Stimulated activated CD4-positive, alpha-beta T cell treated with anti-CD3 and anti-CD28 coated beads, Interleukin-15, amount 100 ng/mL, for 48 hours (primary cell): ENCODE measurements around the gene SEMA4F.

Source experiments
- DNase-seq, 2 donors: peaks; one replicate each; pipeline ENCODE4 v3.0.0-alpha.2; 2020; ENCODE audit warnings: low read depth in 2 of 2

SEMA4F gene

GRCh38 chr2:74668087-74668486 is 14.0 kb downstream of the SEMA4F start:
- DNase-seq, result no peak

DNA sequence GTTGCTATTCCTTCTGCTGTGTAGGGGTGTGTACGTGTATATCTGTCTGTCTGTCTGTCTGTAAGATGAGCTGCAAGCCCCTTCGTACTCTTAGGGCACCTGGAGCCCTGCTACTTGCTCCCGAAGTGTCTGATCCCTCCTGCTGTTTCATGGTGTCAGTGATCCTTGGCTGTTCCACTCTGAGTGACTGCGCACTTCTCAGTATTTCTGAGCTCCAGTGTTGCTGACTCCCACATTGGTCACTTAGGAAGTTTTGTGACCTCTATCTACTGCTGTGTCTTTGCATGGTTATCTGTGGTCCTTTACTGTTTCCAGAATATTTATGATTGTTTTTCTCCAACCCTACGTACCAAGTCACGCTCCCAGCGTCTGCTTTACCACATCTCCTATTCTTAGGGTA is 16.2 kb downstream of the SEMA4F start:
- no peak for DNase-seq

DNA sequence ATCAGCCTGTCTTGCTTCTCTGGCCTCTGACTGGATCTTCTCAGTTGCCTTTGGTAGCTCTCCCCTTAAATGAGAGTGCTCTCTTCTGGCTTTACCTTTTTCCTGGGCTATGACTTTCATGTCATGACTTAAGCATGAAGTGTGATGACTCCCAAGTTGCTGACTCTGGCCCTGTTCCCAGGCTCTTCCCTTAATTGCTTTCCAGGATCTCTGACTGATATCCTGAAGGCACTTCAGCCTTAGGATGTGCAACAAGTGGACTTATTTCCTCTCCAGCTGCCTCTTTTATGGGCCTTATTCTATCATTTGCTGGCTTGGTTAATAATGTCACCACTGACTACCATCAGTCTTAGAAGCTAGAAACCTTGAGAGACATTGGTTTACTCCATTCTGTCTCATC is 17.4 kb downstream of the SEMA4F start:
- no peak for DNase-seq

DNA sequence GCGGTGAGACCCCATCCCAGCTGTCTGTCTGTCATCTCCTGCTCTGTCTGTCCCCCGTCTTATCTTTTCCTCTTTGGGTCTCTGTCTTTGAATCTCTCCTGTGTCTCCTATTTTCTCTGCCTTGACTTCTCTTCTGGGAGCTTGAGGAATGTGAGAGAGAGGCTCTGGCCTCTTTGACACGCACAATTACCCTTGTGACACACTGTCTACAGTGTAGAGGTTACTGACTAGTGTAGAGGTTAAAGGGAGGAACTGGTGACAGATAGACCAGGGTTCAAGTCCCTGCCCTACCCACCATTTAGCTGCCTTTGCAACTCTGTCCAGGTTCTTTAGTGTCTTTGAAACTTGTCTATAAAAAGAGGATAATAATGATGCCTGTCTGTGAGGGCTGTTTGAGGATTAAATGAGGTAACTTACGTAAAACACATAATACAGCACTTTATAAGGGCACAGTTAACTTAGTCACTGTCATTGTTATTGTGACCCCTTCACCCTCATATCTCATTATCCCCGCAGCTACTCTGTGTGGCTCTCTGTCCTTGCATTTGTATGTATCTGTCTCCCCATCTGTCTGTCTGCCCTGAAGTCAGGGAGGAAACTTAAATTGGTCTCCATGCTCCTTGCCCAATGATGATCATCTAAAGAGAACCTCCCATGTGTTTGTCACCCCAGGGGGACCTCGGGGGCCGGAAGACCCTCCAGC is 19.9 kb downstream of the SEMA4F start:
- DNase-seq, result no peak

DNA sequence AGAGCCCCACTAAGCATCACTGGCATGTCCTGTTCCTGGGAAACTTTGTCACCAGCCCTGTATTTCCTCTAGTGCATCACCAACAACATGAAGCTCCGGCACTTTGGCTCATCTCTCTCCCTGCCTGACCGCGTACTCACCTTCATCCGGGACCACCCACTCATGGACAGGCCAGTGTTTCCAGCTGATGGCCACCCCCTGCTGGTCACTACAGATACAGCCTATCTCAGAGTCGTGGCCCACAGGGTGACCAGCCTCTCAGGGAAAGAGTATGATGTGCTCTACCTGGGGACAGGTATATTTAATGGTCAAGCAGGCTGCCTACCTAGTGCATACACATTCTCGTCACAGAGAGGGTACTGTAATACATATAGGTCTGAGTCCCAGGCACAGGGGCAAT is 21.0 kb downstream of the SEMA4F start:
- DNase-seq, result no peak

DNA sequence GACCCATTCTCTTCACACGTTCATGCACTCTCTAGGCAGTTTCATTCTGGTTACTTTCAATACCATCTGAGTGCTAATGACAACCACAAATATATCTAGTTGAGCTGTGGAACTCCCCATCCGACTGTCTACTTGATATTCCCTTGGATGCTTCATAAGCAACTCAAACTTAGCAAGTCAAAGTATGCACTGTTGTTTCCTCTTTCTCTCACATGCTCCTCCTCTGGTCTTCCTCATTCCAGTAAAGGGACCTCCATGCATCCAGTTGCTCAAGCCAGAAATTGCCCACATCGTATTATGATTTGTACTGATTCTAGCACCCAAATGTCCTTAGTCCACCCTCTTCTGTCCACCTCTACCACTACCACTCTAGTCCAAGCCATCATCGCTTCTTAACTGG is 22.3 kb downstream of the SEMA4F start:
- no peak for DNase-seq

DNA sequence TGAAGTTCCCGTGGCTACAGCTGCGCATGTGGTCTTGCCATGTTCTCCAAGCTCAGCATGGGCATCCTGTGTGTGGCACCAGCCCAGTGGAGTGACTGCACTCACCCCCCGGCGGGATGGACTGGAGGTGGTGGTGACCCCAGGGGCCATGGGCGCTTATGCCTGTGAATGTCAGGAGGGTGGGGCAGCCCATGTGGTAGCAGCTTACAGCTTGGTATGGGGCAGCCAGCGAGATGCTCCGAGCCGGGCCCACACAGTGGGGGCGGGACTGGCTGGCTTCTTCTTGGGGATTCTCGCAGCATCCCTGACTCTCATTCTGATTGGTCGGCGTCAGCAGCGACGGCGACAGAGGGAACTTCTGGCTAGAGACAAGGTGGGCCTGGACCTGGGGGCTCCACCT is 25.6 kb downstream of the SEMA4F start:
- no peak for DNase-seq

DNA sequence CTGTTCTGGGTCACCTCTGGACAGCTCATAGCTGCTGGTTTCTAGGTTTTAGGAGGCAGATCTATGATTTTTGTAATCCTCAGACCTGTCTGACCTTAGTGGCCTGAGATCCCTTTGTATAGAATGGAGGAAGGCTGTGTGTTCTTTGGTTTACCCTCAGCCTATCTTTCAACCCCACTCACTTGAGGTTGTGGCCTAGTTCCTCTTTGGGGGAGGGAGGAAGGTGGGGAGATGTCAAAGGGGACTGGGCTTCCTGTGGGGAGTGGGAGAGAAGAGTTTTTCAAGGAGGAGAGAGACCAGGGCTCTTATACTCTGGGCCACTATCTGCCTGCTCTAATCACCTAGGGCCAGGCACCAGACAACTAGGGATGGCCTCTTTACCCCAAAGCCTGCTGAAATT is 28.5 kb downstream of the SEMA4F start:
- no peak for DNase-seq

DNA sequence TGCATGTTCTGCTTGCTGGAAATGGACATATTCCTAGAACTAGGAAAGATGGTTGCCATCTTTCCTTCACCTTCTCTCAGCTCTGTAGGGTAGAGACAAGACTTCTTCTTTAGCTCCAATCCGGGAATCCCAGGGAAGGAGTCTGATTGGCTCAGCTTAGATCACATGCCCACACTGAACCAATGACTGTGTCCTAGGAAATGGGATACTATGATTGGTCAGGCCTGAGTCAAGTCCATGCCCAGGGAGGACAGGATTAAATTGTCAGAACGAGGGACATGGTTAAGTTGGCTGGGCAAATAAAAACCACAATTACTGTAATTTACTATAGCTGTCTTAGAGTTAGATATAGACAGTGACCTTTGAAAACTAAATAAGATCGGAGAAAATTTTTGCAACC is 31.4 kb downstream of the SEMA4F start:
- DNase-seq, result no peak

GRCh38 chr2:74688881-74689280 is 34.8 kb downstream of the SEMA4F start:
- no peak for DNase-seq

GRCh38 chr2:74689671-74690070 is 35.6 kb downstream of the SEMA4F start:
- no peak for DNase-seq

- DNase-seq, result no peak
Measured at GRCh38 chr2:74690571-74690970, 36.5 kb downstream of the SEMA4F start.

- no peak for DNase-seq
Measured at GRCh38 chr2:74691929-74692328, 37.9 kb downstream of the SEMA4F start.

- DNase-seq, result no peak
Measured at GRCh38 chr2:74693213-74693612, 39.2 kb downstream of the SEMA4F start.

GRCh38 chr2:74693668-74694067 is 39.6 kb downstream of the SEMA4F start:
- no peak for DNase-seq

GRCh38 chr2:74694281-74694680 is 40.2 kb downstream of the SEMA4F start:
- no peak for DNase-seq

DNA sequence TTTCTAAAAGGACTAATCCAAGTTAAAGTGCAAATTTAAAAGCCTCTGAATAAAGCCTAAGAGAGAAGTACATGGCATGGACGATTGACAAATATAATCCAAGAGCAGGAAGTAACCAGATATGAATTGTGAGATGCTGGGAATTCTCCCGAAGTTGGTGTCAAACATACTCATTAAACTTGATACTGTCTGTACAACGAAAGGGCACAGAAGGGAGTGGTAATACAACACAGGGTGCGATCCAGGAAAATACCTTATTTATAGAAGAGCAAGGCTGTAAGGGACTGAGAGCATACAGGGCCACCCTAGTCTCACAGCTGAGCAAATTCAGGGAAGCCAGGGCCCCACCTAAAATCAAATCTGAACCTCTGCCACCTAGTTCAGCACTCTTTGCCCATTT is 41.6 kb downstream of the SEMA4F start:
- no peak for DNase-seq

DNA sequence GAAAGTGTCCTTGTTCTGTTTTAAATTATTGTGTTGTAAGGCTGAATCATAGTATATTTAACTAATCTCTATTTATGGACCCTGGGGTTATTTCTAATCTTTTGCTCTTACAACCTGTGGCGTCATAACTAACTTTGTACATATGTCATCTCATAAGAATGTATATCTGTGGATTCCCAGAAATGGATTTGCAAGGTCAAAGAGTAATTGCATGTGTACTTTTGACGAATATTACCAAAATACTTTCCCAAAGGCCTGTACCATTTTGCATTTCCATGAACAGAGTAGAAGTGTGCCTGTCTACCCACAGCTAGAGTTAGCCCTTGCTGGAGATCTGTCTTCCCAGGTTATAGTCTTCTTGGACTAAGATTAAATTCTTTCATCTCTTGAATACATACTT is 42.8 kb downstream of the SEMA4F start:
- no peak for DNase-seq

DNA sequence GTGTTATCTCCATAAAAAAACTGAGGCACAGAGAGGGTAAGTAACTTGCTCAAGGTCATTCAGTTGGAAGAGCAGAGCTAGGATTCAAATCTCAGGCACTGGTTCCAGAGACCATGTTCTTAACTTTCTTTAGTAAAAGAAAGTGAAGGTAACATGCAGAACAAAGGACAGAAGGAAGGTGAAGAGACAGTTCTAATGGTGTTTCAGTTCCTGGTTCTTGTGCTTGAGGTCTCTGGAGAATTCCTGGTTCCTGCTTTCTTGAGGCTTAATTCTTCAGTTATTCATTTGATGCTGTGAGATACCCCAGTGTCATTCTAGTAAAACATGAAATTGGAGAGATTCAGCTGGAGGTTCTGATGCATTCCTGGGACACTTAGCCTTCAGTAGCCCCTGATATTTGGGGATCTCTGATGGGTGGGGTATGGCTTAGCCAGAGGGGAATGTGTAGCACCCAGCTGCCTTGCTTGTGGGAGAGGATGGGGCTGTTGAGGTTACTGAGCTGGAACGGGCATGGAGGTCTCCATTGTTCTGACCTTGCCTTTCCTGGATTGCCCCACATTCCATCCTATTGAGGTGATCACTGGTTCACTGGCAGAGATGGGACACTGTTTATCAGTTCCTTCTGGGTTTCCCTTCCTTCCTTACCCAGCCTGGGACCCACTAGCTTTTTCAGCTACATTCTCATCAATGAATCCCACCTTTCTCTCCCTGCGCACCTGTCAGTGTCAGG is 46.8 kb downstream of the SEMA4F start:
- no peak for DNase-seq

DNA sequence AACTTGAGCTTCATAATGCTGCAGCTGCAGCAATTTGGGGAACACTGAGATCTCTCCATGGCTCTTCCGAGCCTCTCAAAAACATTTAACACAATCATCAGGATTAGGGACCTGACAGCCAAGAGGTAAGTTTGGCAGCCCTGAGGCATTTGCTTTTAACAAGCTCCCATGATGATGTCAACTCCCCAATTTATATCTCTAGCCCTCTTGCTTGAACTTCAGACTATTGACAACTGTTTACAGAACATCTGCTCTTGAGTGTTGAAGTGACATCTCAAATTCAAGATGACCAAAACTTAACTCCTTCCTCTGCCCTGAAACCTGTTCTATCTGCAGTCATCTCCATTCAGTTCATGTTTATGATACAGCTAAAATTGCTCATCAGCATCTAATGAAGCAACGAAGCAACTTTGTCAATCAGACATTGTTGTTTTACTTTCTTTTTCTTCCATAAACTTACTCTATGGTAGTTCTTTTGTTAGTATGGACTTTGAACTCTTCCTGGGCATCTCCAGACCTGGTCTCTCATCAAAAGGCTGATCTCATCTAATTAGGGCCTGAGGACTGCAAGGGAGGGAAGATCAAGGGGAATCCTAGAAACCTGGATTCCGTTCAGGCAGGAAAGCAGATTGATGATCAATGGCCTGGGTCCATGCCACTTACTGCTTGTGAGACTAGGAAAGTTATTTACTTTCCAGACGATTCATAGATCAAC is 48.1 kb downstream of the SEMA4F start:
- no peak for DNase-seq

DNA sequence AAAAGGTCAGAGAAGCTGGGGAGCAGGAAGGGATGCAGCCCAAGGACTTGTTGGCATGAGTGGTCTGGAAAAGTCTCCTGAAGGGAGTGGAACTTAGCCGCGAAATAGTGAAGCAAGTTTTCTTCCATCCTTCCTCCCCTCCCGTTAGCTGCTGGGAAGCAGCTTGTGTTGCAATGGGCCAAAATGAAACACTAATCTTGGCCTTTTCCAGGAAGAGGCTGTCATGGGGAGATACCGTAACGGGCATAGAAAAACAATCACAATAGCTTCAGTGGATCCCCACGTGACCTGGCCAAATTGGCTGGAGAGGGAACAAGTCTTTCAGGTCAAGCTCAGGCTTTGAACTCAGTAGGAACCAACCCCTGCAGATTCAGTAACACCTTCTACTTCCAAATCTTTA is 49.3 kb downstream of the SEMA4F start:
- no peak for DNase-seq

DNA sequence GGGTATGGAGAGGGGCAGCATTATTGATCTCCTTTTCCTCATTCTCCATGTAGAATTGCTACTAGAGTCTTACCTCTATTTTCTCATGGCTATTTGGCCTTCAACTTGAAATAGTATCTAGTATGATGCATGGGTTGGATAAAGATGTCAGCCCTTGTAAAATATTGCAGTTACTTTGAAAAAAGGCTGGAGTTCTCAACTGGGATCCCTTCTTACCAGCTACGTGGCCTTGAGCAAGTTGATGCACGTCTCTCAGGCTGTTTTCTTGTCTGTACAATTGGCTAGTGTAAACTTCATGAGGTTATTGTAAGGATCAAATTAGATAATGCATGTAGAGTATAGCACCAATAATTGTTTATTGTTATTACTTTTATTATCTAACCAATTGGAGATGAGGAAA is 50.2 kb downstream of the SEMA4F start:
- no peak for DNase-seq

DNA sequence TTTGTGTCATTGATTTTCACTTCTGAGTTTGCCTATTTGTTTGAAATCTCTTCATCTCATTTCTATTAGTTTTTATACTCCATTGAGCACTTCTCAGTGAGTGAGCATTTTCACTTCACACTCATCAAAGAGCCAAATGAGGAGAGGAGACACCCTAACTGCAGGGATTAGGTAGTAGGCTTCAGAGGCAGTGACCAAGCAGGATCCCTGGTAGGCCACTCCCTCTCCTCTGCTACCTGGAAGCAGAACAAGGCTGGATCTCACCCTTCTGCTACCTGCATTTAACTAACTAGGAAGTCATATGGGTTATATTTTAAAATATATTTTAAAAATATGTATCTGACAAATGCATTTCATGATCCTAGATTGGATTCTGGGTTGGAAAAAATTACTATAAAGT is 52.7 kb downstream of the SEMA4F start:
- no peak for DNase-seq
